Measurements from ENCODE around the gene RELN.
"Not testable (repeated sequence)": the region's sequence is repeated elsewhere in the genome, so short reads cannot be mapped to it uniquely, and the experiment has no call there.

The RELN gene

DNA sequence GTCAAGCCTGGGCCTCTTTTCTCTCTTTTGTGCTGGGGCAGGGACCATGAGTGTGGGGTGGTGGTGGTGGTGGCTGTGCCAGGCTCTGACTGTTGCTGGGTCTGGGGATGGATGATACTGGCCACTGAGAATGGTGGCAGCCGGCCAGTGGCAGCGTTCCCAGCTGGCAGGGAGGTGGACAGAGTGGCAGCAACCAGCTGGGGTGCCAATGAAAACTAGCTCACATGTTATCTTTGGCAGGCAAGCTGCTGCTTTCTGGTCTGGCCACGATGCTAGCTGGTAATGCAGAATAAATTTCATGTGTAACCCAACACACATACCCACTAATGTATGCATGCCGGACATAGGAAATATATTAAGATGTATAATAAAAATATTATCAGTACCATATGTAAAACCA, 448.4 kb downstream of the RELN start:
- no peak for DNase-seq

DNA sequence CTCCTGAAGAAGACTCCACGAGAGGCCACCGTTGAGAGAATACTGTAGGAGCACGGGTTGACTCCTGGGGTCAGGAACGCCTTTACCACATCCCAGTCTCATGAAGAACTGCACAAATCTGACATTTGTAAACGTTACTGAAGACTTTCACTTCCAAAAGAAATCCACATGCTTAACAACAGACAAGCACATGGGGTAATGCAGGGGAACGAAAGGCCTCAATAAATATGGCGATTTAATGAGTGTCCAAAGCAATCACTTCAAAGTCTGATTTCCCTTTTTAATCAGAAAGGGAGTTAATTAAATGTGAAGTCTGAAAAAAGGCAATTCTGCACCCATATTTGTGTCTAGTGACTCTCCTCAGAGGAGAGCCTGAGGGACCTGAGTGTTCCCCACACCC, 449.1 kb downstream of the RELN start:
- DNase-seq = no peak

DNA sequence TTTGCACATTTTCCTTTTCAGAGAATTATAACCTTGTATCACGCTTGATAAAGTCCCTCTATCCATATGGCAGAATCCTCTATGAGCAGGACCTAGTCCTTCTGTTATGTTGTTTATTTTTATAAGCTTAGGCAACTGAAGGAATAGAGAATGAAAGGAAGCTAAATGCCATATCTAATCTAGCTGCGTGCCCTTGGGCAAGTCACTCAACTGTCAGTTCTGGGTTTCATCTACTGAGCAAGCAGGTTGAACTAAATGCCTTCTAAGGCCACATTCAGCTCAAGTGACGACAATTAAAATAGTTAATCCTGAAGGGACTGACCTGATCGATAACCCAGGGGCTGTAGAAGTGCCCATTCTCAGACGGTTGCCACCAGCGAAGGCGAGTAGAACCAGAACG, 449.6 kb downstream of the RELN start:
- DNase-seq = no peak

DNA sequence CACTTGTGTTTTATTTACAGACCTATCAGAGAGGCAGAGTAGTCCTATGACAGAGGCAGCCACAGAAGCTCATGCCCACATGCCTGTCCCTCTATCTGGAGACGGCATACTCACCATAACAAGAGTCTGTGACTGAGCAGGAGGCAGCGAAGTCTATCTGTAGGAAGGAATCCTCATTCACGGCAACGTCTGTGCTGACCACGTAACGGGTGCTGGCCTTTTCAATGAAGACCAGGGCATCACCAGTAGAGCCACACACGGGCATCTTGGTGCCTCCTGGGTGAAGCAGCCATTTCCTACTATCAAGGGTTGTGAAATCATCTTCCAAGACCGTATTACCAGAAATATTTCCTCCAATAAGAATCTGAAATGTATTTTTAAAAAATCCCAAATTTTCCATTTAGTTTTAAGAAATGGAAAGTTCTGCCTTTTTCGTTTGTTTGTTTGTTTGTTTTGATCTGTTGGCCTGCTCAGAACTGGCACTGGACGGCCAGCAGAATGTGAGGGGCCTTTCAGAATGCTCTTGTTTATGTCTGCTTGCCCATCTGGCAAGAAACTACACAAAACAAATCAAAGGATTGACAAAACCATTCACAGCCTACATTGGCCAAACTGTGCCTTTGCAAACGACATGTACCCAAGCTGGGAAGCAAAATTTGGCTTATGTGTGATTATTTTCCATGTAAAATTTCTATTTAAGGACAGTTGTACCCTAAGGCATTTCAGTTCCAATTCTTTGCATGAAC, 450.3 kb downstream of the RELN start:
- DNase-seq = no peak

DNA sequence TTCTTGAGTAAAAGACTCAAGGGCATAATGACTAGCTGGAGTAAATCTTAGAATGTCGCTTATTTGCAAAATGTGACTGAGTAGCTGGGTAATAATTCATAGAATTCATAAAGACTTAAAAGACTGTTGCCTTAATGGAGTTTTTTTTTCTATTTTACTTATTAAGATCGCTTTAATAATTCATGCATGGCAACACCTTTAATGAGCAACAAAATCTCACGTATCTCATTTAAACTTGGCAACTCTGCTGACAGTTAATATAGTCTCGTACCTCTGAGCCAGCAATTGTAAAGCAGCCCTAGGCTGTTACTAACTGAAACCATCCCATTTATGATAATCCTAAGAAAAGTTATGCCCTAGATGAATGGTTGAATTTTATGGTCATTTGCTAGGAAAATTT, 455.7 kb downstream of the RELN start:
- DNase-seq = no peak

DNA sequence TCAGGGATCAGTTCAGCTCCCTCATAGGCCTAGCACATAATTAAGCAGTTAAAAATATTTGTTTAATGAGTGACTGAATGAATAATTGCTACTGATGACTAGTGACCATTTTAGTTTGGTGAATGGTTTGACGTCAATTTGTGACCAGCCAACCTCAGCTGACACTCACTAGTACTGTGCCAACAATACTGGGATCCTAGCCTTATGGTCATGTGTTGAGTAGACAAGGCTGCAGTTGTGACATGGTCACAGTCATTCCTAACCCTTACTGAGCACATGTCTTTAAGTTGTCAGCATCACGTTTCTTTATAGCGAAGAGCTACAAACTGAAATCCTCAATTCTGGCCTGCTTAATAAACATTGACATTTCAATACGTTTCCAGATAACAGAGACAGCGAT, 456.5 kb downstream of the RELN start:
- no peak for DNase-seq

DNA sequence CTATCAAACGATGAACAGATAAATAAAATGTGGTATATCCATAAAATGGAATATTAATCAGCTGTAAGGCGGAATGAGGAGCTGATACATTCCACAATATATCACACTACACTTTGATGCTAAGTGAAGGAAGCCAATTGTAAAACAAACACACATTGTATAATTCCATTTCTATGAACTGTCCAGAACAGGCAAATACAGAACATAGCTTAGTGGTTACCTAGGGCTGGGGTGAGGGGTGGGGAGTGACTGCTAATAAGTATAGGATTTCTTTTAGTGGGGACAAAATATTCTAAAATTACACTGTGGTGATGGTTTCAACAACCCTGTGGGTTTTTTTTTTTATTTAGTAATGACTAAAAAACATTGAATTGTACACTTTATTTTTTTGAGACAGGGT, 461.3 kb downstream of the RELN start:
- no peak for DNase-seq

DNA sequence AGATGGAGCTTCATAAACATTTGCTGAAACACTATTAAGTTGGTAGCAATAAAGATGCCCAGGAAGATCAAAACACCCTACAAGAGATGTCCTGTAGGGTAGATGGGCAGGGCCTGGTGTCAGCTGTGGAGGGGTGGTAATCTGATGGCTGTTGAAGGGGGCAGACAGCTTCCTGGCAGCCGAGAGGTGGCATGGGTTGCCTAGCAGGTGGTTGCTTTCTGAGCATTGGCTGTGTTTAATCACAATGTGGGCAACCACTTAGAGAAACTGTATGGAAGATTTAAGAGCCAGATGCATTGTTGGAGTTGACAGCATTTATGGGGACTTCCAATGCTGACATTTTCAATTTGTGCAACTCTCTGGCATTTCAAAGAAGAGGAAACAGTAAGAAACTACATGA, 463.5 kb downstream of the RELN start:
- DNase-seq = no peak

DNA sequence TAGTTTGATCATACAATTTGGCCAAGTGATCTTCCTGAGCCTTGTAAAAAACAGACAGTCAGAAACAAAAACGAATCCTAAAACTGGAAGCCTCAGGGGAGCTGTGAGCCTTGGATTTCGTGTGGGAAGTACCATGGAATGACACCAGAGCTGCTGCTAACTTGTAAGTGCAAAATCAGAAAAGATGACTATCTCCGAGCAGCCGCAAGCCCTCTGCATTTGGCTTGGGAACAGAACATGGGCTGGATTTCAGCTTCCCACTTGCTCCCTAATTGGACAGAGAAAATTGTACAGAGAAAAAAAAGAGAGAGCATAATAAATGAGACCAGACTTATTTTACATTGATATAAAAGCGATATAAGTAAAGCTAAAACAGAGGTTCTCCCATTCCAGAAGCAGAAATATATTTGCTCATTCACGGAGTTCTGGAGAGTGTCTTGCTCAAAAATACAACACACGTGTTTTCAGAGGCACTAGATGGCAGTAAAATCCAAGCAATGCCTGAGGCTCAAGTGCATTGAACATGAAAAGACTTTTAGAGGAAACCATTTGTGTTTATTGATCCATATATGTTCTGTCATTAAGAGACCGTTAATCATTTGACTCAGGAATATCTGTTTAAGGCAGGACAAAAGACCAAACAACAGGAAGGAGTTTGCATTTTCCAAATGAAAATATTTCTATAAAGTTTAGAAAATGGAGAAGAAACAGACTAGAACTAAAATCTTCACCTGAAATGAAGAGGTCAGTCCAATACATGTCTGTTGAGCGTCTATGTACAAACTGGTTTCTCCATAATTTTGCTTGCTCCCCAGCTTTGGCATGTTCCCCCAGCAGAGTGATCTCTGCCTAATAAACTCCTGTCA, 465.2 kb downstream of the RELN start:
- no peak for DNase-seq

DNA sequence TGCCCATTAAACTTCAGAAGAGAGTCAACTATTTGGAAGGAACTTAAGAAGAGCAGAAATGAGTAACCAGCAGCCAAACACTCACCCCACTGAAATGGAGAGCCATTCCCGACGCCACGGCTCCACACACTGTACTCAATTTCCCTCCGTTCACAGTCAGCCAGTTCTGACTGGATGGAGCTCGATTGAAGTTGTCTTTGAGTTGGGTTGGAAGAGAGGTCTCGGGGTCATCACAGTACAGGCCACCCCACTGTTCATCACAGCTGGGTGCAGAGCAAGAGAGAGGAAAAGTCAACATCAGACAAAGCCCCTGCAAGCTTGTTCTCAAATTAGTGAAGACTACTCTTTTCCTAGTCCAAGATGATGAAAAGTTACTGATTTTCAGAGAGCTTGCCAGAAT, 467.5 kb downstream of the RELN start:
- DNase-seq = no peak

DNA sequence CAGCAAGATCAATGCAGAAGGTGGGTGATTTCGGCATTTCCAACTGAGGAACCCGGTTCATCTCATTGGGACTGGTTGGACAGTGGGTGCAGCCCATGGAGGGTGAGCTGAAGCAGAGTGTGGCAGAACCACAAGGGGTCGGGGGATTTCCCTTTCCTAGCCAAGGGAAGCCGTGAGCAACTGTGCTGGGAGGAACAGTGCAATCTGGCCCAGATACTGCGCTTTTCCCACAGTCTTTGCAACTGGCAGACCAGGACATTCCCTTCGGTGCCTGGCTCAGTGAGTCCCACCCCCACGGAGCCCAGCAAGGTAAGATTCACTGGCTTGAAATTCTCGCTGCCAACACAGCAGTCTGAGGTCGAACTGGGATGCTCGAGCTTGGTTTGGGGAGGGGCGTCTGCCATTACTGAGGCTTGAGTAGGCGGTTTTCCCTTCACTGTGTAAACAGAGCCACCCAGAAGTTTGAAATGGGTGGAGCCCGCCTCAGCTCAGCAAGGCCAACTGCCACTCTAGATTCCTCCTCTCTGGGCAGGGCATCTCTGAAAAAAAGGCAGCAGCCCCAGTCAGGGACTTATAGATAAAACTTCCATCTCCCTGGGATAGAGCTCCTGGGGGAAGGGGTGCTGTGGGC, 484.8 kb downstream of the RELN start:
- DNase-seq = no peak

DNA sequence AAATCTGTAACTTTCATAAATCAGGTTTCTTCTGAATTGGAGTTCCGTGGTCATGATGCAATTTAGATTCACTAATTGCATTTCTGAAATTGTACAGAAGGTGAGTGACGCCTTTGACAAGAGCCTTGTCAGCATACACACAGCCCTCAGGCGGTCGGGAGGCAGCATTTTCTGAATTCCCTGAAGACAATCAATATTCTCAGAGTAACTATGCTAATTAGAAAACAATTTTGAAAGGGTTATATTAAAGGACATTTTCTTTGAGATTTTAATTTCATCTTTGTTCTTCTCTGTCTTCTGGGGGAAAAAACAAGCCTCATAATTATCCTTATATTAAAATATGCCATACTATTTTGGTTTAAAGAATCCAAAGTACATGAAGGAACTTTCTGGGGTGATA, 488.3 kb downstream of the RELN start:
- DNase-seq = no peak

DNA sequence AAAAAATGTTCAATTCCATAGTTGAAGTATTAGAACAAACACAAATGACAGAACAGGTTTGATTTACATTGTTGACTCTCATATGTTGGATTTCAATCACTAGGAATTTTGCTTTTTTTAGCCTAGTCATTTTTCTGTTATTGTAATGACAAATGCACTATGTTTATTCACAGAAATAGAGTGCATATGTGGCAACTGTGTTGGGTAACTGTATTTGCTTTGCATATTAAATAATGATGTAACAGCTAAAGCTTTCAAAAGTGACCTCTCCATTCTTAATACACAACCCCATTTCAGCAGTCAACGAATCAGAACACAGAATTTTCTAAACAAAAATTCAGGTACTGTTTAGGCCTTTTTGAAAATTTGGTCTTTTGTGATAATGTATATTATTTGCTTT, 489.5 kb downstream of the RELN start:
- no peak for DNase-seq

DNA sequence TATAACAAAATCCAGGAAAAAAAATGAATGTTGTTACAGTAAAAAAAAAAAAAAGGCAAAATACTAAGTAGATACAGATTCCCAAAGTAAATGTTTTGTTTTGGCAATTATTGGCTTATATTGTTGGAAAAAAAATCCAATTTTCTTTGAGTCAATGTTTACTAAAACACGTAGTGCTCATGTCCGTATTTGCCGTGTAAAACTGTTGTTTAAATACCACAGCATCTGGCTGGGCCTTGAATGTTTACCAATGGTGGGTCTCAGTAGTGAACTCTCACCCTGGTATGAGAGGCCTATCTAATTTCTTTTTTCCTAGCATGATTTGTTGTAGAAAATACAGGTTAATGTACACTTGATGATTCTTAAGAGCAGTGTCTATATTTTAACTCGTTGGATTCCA, 502.0 kb downstream of the RELN start:
- no peak for DNase-seq

DNA sequence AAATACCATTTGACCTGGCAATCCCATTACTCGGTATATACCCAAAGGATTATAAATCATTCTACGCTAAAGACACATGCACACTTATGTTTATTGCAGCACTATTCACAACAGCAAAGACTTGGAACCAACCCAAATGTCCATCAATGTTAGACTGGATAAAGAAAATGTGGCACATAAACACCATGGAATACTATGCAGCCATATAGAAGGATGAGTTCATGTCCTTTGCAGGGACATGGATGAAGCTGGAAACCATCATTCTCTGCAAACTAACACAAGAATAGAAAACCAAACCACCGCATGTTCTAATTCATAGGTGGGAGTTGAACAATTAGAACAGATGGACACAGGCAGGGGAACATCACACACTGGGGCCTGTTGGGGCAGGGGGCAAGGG, 502.6 kb downstream of the RELN start:
- not testable (repeated sequence) for DNase-seq

DNA sequence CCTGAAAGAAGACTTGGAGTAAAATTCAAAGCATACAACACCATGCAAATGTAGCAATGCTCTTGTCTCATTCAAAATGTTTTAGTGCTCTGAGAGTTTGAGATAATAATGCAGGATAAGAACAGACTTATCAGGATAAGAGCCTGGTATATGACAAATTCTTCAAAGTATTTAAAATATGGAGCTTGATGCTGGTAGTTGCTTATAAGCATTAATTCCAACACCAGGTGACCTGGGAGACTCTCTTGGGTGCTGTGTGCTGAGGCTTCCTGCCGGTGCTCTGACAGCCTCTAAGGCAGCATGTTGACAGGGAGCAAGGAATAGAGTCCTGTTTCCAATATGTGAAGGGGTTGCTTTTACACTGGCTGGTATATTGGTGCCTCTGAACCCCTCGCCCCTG, 508.7 kb downstream of the RELN start:
- DNase-seq = no peak

DNA sequence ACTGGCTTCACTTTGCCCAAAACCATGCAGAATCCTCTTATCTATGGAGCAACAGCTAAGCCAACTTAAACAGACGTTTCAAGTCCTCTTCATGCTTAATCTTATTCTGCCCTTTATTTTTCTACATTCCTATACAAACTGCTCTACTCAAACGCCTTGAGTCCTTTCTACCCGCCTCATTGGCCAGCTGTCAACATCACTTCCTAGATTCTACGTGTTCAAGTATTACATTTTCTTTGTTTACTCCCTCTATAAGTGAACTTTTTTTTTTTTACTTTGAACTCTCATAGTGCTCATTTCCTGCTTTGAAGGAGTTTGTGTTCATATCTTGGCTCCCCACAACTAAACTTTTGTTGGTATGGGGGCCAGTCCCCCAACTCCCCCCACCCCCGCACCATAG, 514.5 kb downstream of the RELN start:
- DNase-seq = no peak

DNA sequence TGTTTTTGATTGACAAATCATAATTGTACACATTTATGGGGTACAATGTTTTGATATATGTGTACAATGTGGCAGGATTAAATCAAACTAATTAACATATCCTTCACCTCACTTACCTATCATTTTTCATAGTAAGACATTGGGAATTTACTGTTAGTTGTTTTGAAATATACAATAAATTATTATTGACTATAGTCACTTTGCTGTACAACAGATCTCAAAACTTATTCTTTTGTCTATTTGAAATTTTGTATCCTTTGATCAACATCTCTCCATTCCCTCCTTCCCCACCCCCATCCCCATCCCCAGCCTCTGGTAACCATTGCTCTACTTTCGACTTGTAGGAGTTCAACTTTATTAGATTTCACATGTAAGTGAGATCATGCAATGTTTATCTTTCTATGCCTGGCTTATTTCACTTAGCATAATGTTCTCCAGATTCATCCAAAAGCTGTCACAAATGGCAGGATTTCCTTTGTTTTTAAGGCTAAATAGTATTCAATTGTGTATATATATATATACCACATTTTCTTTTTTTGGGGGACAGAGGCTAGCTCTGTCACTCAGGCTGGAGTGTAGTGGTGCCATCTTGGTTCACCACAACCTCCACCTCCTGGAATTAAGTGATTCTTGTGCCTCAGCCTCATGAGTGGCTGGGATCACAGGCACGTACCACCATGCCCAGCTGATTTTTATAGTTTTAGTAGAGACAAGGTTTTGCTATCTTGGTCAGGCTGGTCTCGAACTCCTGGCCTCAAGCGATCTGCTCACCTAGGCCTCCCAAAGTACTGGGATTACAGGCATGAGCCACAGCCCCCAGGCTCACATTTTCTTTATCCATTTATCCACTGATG, 520.1 kb downstream of the RELN start:
- DNase-seq = no peak

DNA sequence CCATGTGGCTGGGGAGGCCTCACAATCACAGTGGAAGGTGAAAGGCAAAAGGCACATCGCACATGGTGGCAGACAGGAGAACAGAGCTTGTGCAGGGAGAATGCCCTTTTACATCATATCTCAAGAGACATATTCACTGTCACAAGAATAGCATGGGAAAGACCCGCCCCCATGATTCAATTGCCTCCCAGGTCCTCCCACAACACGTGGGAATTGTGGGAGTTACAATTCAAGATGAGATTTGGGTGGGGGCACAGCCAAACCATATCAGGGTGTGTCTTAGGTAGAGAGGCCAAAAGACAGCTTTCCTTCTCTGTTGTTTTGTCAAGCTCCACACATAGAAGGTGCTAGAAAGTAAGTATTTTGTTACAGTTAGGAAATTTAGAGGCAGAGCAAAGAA, 522.6 kb downstream of the RELN start:
- DNase-seq = no peak

DNA sequence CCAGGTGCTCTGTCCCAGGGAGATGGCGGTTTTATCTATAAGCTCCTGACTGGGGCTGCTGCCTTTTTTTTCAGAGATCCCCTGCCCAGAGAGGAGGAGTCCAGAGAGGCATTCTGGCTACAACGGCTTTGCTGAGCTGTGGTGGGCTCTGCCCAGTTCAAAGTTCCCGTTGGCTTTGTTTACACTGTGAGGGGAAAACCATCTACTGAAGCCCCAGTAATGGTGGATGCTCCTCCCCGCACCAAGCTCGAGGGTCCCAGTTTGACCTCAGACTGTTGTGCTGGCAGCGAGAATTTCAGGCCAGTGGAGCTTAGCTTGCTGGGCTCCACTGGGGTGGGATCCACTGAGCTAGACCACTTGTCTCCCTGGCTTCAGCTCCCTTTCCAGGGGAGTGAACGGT, 527.1 kb downstream of the RELN start:
- no peak for DNase-seq

DNA sequence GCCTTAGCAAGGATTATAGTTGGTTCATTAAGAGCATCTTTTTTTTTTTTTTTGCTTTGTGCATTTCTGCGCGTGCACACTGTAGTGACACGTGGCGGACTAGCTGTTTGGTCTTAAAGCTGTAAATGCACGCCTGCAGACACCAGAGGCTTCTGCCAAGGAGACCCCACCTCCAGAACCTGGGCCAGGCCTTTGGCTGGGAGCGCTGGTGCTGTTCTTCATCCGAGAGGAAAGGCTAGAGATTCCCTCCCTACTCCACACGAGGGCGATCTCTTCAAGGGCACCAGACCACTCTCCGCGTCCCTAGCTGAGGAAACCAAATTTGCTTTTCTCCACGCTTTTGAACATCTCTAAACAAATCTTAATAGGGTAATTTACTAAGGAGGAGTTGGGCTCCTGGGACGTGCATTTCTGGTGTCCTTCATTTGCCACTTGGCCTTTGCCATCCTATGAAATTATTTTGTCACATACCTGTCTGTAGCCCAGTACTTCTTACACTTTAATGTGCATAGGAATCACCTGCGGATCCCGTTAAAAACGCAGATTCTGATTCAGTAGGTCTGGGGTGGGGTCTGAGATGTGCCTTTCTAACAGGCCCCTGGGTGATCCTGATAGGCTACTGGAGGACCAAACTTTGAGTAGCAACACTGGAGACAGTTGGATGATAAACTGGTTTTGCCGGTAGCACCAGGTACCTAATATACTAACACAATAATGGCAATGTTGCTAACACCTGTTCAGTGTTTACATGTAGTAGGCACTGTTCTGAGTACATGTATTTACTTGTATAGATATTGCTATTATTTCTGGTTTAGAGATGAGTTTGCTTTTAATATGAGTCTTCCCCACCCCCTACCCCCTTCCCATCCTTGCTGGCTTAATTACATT, 542.1 kb downstream of the RELN start:
- DNase-seq = no peak

DNA sequence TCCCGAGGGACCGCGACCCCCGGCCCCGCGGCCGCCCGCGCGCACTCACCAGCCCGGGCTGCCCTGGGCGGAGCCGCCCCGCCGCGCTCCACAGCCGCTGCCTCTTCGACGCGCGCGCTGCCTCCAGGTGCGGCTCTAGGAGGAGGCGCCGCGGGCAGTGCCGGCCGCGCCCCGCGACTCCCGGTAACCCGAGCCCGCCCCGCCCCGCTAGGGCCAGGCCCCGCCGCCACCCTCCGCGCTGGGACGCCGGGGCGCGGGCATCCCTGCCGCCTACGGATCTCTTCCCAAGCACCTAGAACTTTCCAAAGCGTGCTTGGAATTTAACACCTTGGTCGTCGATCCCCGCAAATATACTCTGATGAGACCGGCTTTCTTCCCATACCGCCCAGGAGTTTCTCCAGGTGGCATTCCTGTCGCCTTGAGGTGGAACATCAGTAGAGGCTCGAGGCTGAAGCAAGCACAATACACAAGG, 543.4 kb downstream of the RELN start, which contains the start of gene SLC26A5:
SLC26A5 (minus strand) TSS at position 159 of the 472 bp plus-strand sequence. CDS start 24,693 bp downstream, outside the sequence.
- no peak for DNase-seq

Measured in NK-92 treated with Interleukin-12 subunit alpha and Interleukin-12 subunit beta, amount 100 ng/mL, for 24 hours (cell line).